Left forelimb (tissue), 1 donor: Measurements from ENCODE around the gene YES1.
"Not testable (repeated sequence)": the region's sequence is repeated elsewhere in the genome, so short reads cannot be mapped to it uniquely, and the experiment has no call there.

Source experiments
- DNase-seq: peaks from one replicate; pipeline ENCODE4 v3.0.0-alpha.2; 2018; ENCODE audit warnings: low spot score

Gene YES1

GRCh38 chr18:683531-683930 lies 128.5 kb downstream of the YES1 start:
- DNase-seq: no peak

- no peak for DNase-seq
Measured at GRCh38 chr18:682833-683232, 129.2 kb downstream of the YES1 start.

DNA sequence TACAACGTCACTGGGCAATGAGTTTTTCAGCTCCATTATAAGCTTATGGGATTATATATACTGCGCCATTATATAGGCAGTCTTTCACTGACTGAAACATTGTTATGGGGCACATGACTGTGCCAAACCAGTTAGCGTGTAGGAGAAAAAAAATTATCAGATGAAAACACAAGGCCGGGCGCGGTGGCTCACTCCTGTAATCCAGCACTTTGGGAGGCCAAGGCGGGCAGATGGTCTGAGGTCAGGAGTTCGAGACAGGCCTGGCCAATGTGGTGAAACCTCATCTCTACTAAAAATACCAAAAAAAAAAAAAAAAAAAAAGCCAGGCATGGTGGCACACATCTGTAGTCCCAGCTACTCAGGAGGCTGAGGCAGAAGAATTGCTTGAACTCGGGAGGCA lies 129.6 kb downstream of the YES1 start:
- DNase-seq: not testable (repeated sequence)

DNA sequence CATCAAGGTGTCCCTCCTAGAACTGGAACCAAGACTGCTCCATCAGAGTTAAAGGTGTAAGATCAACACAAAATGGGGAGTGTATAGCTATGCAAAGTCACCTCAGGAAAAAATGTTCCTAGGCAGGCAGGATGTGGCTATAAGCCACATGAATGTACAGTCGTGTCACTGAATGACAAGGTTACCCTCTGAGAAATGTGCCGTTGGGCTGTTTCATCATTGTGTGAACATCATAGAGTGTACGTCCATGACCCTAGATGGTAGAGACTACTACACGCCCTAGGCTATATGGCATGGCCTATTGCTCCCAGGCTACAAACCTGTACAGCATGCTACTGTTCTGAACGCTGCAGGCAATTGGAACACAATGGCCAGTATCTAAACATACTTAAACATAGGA lies 130.1 kb downstream of the YES1 start:
- DNase-seq: no peak

DNA sequence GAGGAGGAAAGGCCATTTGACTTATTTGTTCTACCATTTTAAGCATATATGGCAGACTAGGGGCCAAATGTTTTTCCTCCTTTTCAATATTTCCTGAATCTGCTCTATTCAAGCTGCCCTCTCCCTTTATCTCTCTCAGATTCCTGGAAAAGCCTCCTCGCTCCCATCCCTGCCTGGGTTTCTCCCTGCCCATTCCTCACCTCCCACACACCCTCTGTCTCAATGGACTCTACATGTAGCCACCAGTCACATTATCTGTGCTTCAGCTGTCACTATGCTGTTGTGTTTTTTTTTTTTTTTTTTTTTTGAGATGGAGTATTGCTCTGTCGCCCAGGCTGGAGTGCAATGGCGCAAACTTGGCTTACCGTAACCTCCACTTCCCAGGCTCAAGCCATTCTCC lies 131.7 kb downstream of the YES1 start:
- no peak for DNase-seq

GRCh38 chr18:679516-679915 lies 132.5 kb downstream of the YES1 start:
- no peak for DNase-seq

DNA sequence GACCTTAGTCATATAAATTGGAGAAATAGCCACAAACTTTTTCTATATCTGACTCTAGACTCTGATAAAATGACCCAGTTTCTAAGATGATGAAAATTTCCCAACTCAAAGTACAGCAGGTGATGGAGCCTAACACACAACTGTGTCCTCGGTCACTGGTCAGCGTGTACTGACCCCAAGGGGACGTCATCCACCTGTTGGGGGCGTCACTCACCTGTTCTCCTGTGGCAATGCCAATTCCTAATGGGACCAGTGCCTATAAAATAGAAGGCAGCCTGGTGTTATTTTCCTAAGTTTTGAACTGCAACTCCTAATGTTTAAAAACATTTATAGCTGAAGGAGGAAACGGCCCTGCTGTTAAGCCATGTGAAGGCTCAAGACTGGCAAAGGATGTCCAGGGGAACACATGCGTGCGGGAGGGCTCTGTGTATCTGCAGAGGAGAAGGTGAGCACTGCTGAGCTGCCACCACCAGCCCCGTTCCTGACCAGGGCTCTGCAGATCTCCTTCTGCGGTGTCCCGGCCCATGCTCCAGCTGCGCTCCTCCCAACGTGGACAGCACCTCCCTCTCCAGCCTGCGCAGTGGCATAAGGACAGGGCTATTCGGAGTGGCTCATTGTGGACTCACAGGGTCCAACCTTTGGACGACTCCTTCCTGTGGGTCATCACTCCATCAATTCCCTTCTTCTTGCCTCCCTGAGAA lies 133.4 kb downstream of the YES1 start:
- no peak for DNase-seq

- no peak for DNase-seq
Measured at GRCh38 chr18:677951-678381, 134.1 kb downstream of the YES1 start.

GRCh38 chr18:677145-677544 lies 134.9 kb downstream of the YES1 start:
- DNase-seq: no peak

GRCh38 chr18:676736-677135 lies 135.3 kb downstream of the YES1 start:
- no peak for DNase-seq

DNA sequence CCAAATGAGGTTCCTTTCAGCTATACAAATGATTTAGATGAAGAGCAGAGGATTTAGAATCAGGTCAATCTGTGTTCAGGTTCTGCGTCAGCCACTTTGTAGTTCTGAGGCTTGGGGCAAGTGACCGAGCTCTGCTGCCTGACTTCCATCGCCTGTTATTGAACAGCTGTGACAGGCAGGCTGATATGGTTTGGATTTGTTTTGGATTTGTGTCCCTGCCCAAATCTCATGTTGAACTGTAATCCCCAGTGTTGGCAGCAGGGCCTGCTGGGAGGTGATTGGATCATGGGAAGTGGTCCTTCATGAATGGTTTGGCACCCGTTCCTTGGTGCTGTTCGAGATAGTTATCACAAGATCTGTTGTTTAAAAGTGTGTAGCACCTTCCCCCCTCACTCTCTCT lies 136.0 kb downstream of the YES1 start:
- DNase-seq: no peak

DNA sequence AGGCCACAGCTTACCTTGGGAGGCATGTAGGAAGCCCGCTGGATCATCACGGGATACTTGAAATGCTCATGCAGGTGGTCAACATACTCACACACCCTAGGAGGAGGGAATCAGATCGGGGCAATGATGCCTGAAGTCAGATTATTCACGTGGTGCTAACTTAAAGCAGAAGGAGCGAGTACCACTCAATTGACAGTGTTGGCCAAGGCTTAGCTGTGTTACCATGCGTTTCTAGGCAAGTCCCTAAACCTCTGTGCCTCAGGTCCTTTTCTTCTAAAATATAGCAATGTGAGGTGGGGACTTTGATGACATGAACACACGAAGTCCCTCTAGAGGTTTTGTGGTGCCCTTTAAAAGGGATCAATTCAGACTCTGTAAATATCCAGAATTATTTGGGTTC lies 136.7 kb downstream of the YES1 start:
- no peak for DNase-seq

- DNase-seq: no peak
Measured at GRCh38 chr18:673769-674168, 138.3 kb downstream of the YES1 start.

DNA sequence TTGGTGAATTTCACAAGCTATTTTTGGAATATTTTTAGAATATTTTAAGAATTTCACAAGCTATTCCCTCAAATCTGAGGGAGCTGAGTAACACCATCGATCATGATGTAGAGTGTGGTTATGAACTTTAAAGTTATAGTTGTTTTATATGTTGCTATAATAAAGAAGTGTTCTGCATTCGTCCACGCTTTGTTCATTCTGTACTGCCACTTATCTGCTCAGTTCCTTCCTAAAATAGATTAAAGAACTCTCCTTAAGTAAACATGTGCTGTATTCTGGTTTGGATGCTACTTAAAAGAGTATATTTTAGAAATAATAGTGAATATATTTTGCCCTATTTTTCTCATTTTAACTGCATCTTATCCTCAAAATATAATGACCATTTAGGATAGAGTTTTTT lies 138.7 kb downstream of the YES1 start:
- DNase-seq: no peak
